Aorta (tissue), 5 donors: ENCODE measurements around the gene NOSIP. TPM values are rescaled to one million over a fixed set of nuclear protein-coding genes. Genes with fewer than 3 reads are reported as not detected.

Experiments used
- ATAC-seq: fragments of 200-7000 bp; cut with Tn5 transposase; one replicate; pipeline ENCODE4 v1.9.1; 2022; ENCODE audit warnings: moderate library complexity; ENCODE audit not compliant: low FRiP score
- DNase-seq, 2 donors: peaks; one replicate each; pipeline ENCODE4 v3.0.0-alpha.2; 2020
- H3K27ac ChIP-seq, 2 donors: one replicate each; pipeline ENCODE4 v1.5.1; 2013; ENCODE audit warnings: low read length in 2 of 2, mild to moderate bottlenecking in 2 of 2, moderate library complexity in 2 of 2, control low read depth in 1 of 2, inconsistent platforms in 1 of 2, low read depth in 1 of 2
- H3K27me3 ChIP-seq, 2 donors: one replicate each; pipeline ENCODE4 v1.6.1; 2013; ENCODE audit warnings: control low read depth in 1 of 2, low read length in 1 of 2, mild to moderate bottlenecking in 1 of 2, moderate library complexity in 1 of 2; ENCODE audit not compliant: insufficient read depth in 2 of 2, control insufficient read depth in 1 of 2
- H3K36me3 ChIP-seq, 2 donors: one replicate each; pipeline ENCODE4 v1.6.1; 2013; ENCODE audit warnings: control low read depth in 1 of 2, low read length in 1 of 2, mild to moderate bottlenecking in 1 of 2; ENCODE audit not compliant: insufficient read depth in 2 of 2, control insufficient read depth in 1 of 2
- H3K4me1 ChIP-seq, 2 donors: one replicate each; pipeline ENCODE4 v1.6.1; 2013; ENCODE audit warnings: low read length in 2 of 2, control low read depth in 1 of 2, mild to moderate bottlenecking in 1 of 2, moderate library complexity in 1 of 2; ENCODE audit not compliant: insufficient read depth in 2 of 2, control insufficient read depth in 1 of 2
- H3K4me3 ChIP-seq, 2 donors: one replicate each; pipeline ENCODE4 v1.5.1; 2013; ENCODE audit warnings: low read length in 2 of 2, control low read depth in 1 of 2, mild to moderate bottlenecking in 1 of 2
- H3K9me3 ChIP-seq: one replicate; pipeline ENCODE4 v1.6.1; 2013; ENCODE audit warnings: mild to moderate bottlenecking, low read length; ENCODE audit not compliant: control insufficient read depth
- WGBS, 2 donors: extraction: QIAGEN DNeasy Blood & Tissue Kit; methylation state at CpG; one replicate each; pipeline ENCODE4 v1.1.7; 2013; 5-methylcytosine and 5-hydroxymethylcytosine counted together
- intact Hi-C, 2 donors: fragments of 100-400 bp; cut with DNase I; formaldehyde crosslinking; loops; one replicate each; pipeline versions ENCODE4 v1.14.2 to v1.15.0; 2022
- polyA plus RNA-seq, 2 donors: library from polyadenylated mRNA; stranded (reverse); fragments of 200-250 nt; gene quantifications; one replicate each; pipeline ENCODE4 v1.2.3, GENCODE V29; 2013
- total RNA-seq, 2 donors: library from RNA; stranded (reverse); fragmentation: NEBNext Ultra II Directional; extraction: Animal tissue kit (Norgen Biotek cat#: 25700); gene quantifications; one replicate each; pipeline ENCODE4 v1.2.1, GENCODE V29; 2021
- donor health status: healthy with polysubstance abuse.
- donor health status: Bipolar disorder and iron deficiency.
- donor health status: DM: no; HTN: no; CAD: no.
- donor health status: DM: no; HTN: no; CAD: no.
- donor health status: DM: yes; HTN: yes; CAD: no.

The NOSIP gene
- total and polyA plus RNA-seq, 4 donors: 38.8 to 135 (median 46.5) TPM

- no peaks in the 10 kb centered on the region for H3K4me1 ChIP-seq
- 78 to 80% methylated on average over 19 of the region's 19 CpGs for WGBS, 2 donors
- H3K9me3 ChIP-seq: no peaks in the 10 kb centered on the region
- DNase-seq (no peak), ATAC-seq (no peak)
- no peak overlapping the region for H3K27ac ChIP-seq
- H3K36me3 ChIP-seq: peaks cover 0 to 8% of the 10 kb centered on the region in 2 donors
- no peaks in the 10 kb centered on the region for H3K27me3 ChIP-seq
- intact Hi-C loops: no loop called here
- no peak overlapping the region for H3K4me3 ChIP-seq
Observed at GRCh38 chr19:49614096-49614833, 33.9 kb upstream of the NOSIP start.

GRCh38 chr19:49613374-49613773 lies 33.0 kb upstream of the NOSIP start:
- ATAC-seq (no peak), DNase-seq (no peak)
- H3K9me3 ChIP-seq: no peaks in the 10 kb centered on the region
- no peaks in the 10 kb centered on the region for H3K4me1 ChIP-seq
- H3K4me3 ChIP-seq: no peak overlapping the region
- H3K27me3 ChIP-seq: no peaks in the 10 kb centered on the region
- no peak overlapping the region for H3K27ac ChIP-seq
- WGBS, 2 donors: 67% methylated on average over 4 of the region's 4 CpGs
- peaks cover 0 to 6% of the 10 kb centered on the region in 2 donors for H3K36me3 ChIP-seq
- intact Hi-C loops: no loop called here

- Histone ChIP-seq H3K27ac (no peak overlapping the region), H3K4me3 (no peak overlapping the region), H3K36me3 (no peaks in the 10 kb centered on the region), H3K27me3 (no peaks in the 10 kb centered on the region), H3K9me3 (no peaks in the 10 kb centered on the region), H3K4me1 (no peaks in the 10 kb centered on the region)
- ATAC-seq (no peak), DNase-seq (no peak)
- intact Hi-C loops: no loop called here
- 93 to 95% methylated on average over 12 of the region's 12 CpGs for WGBS, 2 donors
Observed at GRCh38 chr19:49609499-49610092, 29.2 kb upstream of the NOSIP start.

GRCh38 chr19:49605605-49606004 lies 25.2 kb upstream of the NOSIP start:
- no peaks in the 10 kb centered on the region for H3K27me3 ChIP-seq
- no peak overlapping the region for H3K27ac ChIP-seq
- peaks cover 0 to 4% of the 10 kb centered on the region in 2 donors for H3K36me3 ChIP-seq
- no peaks in the 10 kb centered on the region for H3K4me1 ChIP-seq
- DNase-seq (no peak), ATAC-seq (no peak)
- intact Hi-C loops: no loop called here
- WGBS, 2 donors: 44 to 49% methylated on average over 7 of the region's 7 CpGs
- no peak overlapping the region for H3K4me3 ChIP-seq
- no peaks in the 10 kb centered on the region for H3K9me3 ChIP-seq

GRCh38 chr19:49602806-49603205 lies 22.4 kb upstream of the NOSIP start:
- Histone ChIP-seq H3K27me3 (no peaks in the 10 kb centered on the region), H3K9me3 (no peaks in the 10 kb centered on the region), H3K4me1 (no peaks in the 10 kb centered on the region), H3K36me3 (peaks cover 3 to 10% of the 10 kb centered on the region in 2 donors), H3K27ac (no peak overlapping the region), H3K4me3 (no peak overlapping the region)
- DNase-seq (no peak), ATAC-seq (no peak)
- WGBS, 2 donors: 95 to 97% methylated on average over 2 of the region's 2 CpGs
- intact Hi-C loops: no loop called here

GRCh38 chr19:49601482-49602038 lies 21.2 kb upstream of the NOSIP start:
- intact Hi-C loops: no loop called here
- H3K4me3 ChIP-seq: no peak overlapping the region
- no peaks in the 10 kb centered on the region for H3K9me3 ChIP-seq
- no peak overlapping the region for H3K27ac ChIP-seq
- no peaks in the 10 kb centered on the region for H3K4me1 ChIP-seq
- WGBS, 2 donors: 93 to 94% methylated on average over 29 to 38 of the region's 38 CpGs
- H3K36me3 ChIP-seq: peaks cover 5 to 10% of the 10 kb centered on the region in 2 donors
- no peaks in the 10 kb centered on the region for H3K27me3 ChIP-seq
- ATAC-seq: no peak
- DNase-seq: no peak

- peaks cover 7 to 12% of the 10 kb centered on the region in 2 donors for H3K36me3 ChIP-seq
- no peaks in the 10 kb centered on the region for H3K9me3 ChIP-seq
- no peak overlapping the region for H3K4me3 ChIP-seq
- H3K27me3 ChIP-seq: no peaks in the 10 kb centered on the region
- intact Hi-C loops: no loop called here
- ATAC-seq (no peak), DNase-seq (no peak)
- 89 to 90% methylated on average over 26 of the region's 26 CpGs for WGBS, 2 donors
- H3K4me1 ChIP-seq: no peaks in the 10 kb centered on the region
- no peak overlapping the region for H3K27ac ChIP-seq
Observed at GRCh38 chr19:49599378-49600295, 19.3 kb upstream of the NOSIP start.

- H3K4me3 ChIP-seq: no peak overlapping the region
- peaks cover 9 to 13% of the 10 kb centered on the region in 2 donors for H3K36me3 ChIP-seq
- H3K4me1 ChIP-seq: no peaks in the 10 kb centered on the region
- H3K27ac ChIP-seq: no peak overlapping the region
- H3K27me3 ChIP-seq: no peaks in the 10 kb centered on the region
- H3K9me3 ChIP-seq: no peaks in the 10 kb centered on the region
- intact Hi-C loops: loop anchor here in 1 of 2 donors (2.0 kb wide), 1 partner anchor 41 kb away; no protein-coding TSS in a partner anchor
- WGBS, 2 donors: 95 to 98% methylated on average over 26 to 29 of the region's 29 CpGs
- DNase-seq: no peak
- ATAC-seq: no peak
Observed at GRCh38 chr19:49597703-49597974, 17.3 kb upstream of the NOSIP start.
